Measurements from ENCODE around the gene PCDHGA7.

DNA sequence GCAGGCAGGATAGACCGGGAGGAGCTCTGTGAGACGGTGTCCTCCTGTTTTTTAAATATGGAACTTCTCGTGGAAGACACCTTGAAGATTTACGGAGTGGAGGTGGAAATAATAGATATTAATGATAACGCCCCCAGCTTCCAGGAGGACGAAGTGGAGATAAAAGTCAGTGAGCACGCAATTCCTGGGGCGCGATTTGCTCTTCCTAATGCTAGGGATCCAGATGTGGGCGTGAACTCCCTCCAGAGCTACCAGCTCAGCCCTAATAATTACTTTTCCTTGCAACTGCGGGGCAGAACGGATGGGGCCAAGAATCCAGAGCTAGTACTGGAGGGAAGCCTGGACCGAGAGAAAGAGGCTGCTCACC, 38.9 kb downstream of the PCDHGA7 start:
- TF ChIP-seq, protein P1, sequence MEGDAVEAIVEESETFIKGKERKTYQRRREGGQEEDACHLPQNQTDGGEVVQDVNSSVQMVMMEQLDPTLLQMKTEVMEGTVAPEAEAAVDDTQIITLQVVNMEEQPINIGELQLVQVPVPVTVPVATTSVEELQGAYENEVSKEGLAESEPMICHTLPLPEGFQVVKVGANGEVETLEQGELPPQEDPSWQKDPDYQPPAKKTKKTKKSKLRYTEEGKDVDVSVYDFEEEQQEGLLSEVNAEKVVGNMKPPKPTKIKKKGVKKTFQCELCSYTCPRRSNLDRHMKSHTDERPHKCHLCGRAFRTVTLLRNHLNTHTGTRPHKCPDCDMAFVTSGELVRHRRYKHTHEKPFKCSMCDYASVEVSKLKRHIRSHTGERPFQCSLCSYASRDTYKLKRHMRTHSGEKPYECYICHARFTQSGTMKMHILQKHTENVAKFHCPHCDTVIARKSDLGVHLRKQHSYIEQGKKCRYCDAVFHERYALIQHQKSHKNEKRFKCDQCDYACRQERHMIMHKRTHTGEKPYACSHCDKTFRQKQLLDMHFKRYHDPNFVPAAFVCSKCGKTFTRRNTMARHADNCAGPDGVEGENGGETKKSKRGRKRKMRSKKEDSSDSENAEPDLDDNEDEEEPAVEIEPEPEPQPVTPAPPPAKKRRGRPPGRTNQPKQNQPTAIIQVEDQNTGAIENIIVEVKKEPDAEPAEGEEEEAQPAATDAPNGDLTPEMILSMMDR (IDR thresholded peaks at IDR 0.05), result no peak
- no peak for TF ChIP-seq POLR2A (IDR thresholded peaks at IDR 0.05)

All from Peyer's patch (tissue), 4 donors.